ENCODE results near the gene FOXL3. TPM values are rescaled to one million over a fixed set of nuclear protein-coding genes. Genes with fewer than 3 reads are reported as not detected.

The FOXL3 gene
- total RNA-seq, 1 experiment from 2014 or later = not detected

DNA sequence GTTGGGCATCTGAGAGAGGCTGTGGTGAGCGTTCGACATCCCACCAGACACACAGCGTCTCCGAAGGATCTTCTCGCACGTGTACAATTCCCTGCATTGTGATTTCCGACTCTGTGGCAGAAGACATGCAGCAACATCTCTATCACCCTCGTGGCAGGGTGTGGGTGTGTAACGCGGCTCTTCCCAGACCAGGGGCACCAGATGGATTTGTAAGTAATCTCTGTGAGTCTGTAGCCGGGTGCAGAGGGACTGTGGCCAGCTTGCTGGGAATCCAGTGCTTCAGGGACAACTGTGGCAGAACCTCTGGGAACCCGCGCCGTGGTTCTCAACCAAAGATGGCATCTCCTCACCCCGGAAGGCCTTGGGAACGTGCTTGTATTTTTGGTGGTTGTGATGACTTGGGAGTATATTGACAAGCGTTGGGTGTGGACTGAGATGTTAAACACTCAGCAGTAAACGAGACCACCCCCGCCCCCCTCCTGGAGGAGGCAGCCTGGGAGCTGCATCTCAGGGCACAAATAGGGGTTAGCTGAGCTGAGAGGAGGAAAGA, 21.2 kb downstream of the FOXL3 start:
- Histone ChIP-seq H3K27me3 (replicated peaks; ENCODE audit: insufficient read depth, low read depth, low read length, poor library complexity) (peaks cover 37% of the 10 kb centered on the region), H3K4me3 (ENCODE audit: low read depth, low read length, poor library complexity, severe bottlenecking) (no peak overlapping the region), H3K9me3 (ENCODE audit: low read depth, low read length, poor library complexity, severe bottlenecking) (peaks cover 3% of the 10 kb centered on the region), H3K36me3 (ENCODE audit: insufficient read depth, low read length, poor library complexity, severe bottlenecking) (no peaks in the 10 kb centered on the region), H3K4me1 (ENCODE audit: insufficient read depth, low read length, poor library complexity, severe bottlenecking) (no peaks in the 10 kb centered on the region), H3K27ac (ENCODE audit: low read depth, low read length, poor library complexity, severe bottlenecking) (no peak overlapping the region)
- no TSS peak for BruUV-seq (replicated peaks)
- DNase-seq (ENCODE audit: low spot score) = no peak
- intact Hi-C loops (cut with micrococcal nuclease; ENCODE audit: unreplicated experiment) = no loop called here
- POLR2A ChIA-PET (ENCODE audit: low non-redundant PET) = interaction anchor here (0.6 kb wide), 1 partner anchor 116 kb away, joined by 12 read pairs; no protein-coding TSS in a partner anchor
- CTCF ChIA-PET = no interaction called here
- TF ChIP-seq, protein P1, sequence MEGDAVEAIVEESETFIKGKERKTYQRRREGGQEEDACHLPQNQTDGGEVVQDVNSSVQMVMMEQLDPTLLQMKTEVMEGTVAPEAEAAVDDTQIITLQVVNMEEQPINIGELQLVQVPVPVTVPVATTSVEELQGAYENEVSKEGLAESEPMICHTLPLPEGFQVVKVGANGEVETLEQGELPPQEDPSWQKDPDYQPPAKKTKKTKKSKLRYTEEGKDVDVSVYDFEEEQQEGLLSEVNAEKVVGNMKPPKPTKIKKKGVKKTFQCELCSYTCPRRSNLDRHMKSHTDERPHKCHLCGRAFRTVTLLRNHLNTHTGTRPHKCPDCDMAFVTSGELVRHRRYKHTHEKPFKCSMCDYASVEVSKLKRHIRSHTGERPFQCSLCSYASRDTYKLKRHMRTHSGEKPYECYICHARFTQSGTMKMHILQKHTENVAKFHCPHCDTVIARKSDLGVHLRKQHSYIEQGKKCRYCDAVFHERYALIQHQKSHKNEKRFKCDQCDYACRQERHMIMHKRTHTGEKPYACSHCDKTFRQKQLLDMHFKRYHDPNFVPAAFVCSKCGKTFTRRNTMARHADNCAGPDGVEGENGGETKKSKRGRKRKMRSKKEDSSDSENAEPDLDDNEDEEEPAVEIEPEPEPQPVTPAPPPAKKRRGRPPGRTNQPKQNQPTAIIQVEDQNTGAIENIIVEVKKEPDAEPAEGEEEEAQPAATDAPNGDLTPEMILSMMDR (conservative IDR thresholded peaks at IDR 0.05; ENCODE audit: low read depth, low read length) = no peak
- TF ChIP-seq EZH2 (IDR thresholded peaks at IDR 0.05; ENCODE audit: borderline replicate concordance, low read depth, low read length, poor library complexity, severe bottlenecking) = no peak

DNA sequence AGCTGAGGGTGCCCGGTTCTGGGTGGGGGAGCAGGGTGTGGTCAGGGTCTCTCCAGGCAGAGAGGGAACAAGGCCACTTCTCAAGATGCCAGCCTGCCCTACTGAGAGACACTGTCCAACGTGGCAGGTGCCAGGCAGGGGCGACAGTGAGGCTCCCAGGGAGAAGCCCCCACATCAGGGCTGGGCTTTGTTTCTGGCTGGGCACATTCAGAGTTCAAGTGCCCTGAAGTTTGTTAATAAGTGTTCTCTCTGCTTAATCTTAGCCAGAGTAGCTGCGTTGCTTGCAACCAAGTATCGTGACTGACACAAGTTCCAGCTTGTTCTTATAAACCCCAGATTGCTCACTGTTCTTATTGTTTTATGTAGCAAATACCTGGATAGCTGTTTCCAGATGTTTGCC, 21.8 kb downstream of the FOXL3 start:
- no peak for DNase-seq (ENCODE audit: low spot score)
- H3K9me3 ChIP-seq (ENCODE audit: low read depth, low read length, poor library complexity, severe bottlenecking) = peaks cover 3% of the 10 kb centered on the region
- H3K27ac ChIP-seq (ENCODE audit: low read depth, low read length, poor library complexity, severe bottlenecking) = no peak overlapping the region
- no peaks in the 10 kb centered on the region for H3K36me3 ChIP-seq (ENCODE audit: insufficient read depth, low read length, poor library complexity, severe bottlenecking)
- POLR2A ChIA-PET (ENCODE audit: low non-redundant PET) = no interaction called here
- no peak overlapping the region for H3K4me3 ChIP-seq (ENCODE audit: low read depth, low read length, poor library complexity, severe bottlenecking)
- intact Hi-C loops (cut with micrococcal nuclease; ENCODE audit: unreplicated experiment) = no loop called here
- peaks cover 37% of the 10 kb centered on the region for H3K27me3 ChIP-seq (replicated peaks; ENCODE audit: insufficient read depth, low read depth, low read length, poor library complexity)
- H3K4me1 ChIP-seq (ENCODE audit: insufficient read depth, low read length, poor library complexity, severe bottlenecking) = no peaks in the 10 kb centered on the region
- TF ChIP-seq, protein P1 (conservative IDR thresholded peaks at IDR 0.05; ENCODE audit: low read depth, low read length) = no peak
- no peak for TF ChIP-seq EZH2 (IDR thresholded peaks at IDR 0.05; ENCODE audit: borderline replicate concordance, low read depth, low read length, poor library complexity, severe bottlenecking)
- BruUV-seq (replicated peaks) = no TSS peak
- CTCF ChIA-PET = no interaction called here

DNA sequence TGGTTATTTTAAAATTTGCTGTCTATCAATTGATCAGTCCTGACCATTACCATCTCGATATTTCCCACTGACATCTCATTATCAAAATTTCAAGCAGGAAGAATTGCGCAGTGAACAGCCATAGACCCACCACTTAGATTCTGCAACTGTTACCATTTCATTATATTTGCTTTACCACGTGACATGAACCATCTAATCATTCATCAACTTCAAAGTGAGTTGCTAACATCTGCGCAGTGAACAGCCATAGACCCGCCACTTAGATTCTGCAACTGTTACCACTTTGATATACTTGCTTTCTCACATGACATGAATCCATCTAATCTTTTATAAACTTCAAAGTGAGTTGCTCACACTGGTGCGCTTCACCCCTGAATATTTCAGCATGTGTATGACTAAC, 22.5 kb downstream of the FOXL3 start:
- Histone ChIP-seq H3K4me1 (ENCODE audit: insufficient read depth, low read length, poor library complexity, severe bottlenecking) (no peaks in the 10 kb centered on the region), H3K9me3 (ENCODE audit: low read depth, low read length, poor library complexity, severe bottlenecking) (peaks cover 3% of the 10 kb centered on the region), H3K27ac (ENCODE audit: low read depth, low read length, poor library complexity, severe bottlenecking) (no peak overlapping the region), H3K27me3 (replicated peaks; ENCODE audit: insufficient read depth, low read depth, low read length, poor library complexity) (peaks cover 37% of the 10 kb centered on the region), H3K36me3 (ENCODE audit: insufficient read depth, low read length, poor library complexity, severe bottlenecking) (no peaks in the 10 kb centered on the region), H3K4me3 (ENCODE audit: low read depth, low read length, poor library complexity, severe bottlenecking) (no peak overlapping the region)
- TF ChIP-seq EZH2 (IDR thresholded peaks at IDR 0.05; ENCODE audit: borderline replicate concordance, low read depth, low read length, poor library complexity, severe bottlenecking) = no peak
- TF ChIP-seq, protein P1 (conservative IDR thresholded peaks at IDR 0.05; ENCODE audit: low read depth, low read length) = no peak
- DNase-seq (ENCODE audit: low spot score) = no peak
- intact Hi-C loops (cut with micrococcal nuclease; ENCODE audit: unreplicated experiment) = no loop called here
- BruUV-seq (replicated peaks) = no TSS peak
- POLR2A ChIA-PET (ENCODE audit: low non-redundant PET) = no interaction called here
- CTCF ChIA-PET = no interaction called here

Data from A673 (cell line).